Vagina (tissue), 2 donors: ENCODE data around the gene AGBL1.

ENCODE experiments used
- POLR2A ChIP-seq, 2 donors: fragments of 450-650 bp; IDR thresholded peaks; one replicate each; pipeline ENCODE4 v1.6.1; 2017; ENCODE audit warnings: antibody characterized with exemption in 2 of 2, mild to moderate bottlenecking in 2 of 2, moderate library complexity in 2 of 2
- POLR2AphosphoS5 ChIP-seq, 2 donors: sonication (generic); formaldehyde crosslinking; IDR thresholded peaks; one replicate each; pipeline ENCODE4 v1.9.0; 2017; ENCODE audit warnings: antibody characterized with exemption in 2 of 2, mild to moderate bottlenecking in 2 of 2, low read depth in 1 of 2; ENCODE audit not compliant: insufficient read depth in 1 of 2
- TF ChIP-seq, protein P1 (sequence below), 3 experiments: fragments of 450-650 bp in 2 of 3; fragments of 200-600 bp in 1 of 3; sonication (generic) in 1 of 3; IDR thresholded peaks; one replicate each; pipeline ENCODE4 v1.5.1; 2017 to 2019; ENCODE audit warnings: antibody characterized with exemption in 3 of 3, mild to moderate bottlenecking in 2 of 3, moderate library complexity in 2 of 3

DNA sequence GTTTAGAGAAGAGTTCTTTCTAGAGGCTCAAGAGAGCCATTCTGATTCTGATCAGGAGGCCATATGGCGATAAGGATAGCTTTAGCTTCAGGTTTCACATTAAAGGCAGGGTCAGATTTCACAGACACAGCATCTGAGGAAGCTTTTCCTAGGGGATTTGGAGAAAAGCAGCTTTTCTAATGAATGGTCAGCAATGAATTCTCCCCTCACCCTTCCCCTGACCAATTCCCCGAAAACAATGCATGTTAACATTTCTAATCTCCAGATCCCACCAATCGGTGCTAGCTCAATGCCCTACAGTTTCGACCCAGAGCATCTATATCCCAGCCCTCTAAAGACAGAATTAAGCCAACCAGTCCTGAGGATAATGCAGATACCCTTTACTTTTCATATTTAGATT, 9.8 kb downstream of the AGBL1 start:
- TF ChIP-seq, protein P1, sequence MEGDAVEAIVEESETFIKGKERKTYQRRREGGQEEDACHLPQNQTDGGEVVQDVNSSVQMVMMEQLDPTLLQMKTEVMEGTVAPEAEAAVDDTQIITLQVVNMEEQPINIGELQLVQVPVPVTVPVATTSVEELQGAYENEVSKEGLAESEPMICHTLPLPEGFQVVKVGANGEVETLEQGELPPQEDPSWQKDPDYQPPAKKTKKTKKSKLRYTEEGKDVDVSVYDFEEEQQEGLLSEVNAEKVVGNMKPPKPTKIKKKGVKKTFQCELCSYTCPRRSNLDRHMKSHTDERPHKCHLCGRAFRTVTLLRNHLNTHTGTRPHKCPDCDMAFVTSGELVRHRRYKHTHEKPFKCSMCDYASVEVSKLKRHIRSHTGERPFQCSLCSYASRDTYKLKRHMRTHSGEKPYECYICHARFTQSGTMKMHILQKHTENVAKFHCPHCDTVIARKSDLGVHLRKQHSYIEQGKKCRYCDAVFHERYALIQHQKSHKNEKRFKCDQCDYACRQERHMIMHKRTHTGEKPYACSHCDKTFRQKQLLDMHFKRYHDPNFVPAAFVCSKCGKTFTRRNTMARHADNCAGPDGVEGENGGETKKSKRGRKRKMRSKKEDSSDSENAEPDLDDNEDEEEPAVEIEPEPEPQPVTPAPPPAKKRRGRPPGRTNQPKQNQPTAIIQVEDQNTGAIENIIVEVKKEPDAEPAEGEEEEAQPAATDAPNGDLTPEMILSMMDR (IDR thresholded peaks at IDR 0.05): no peak
- TF ChIP-seq POLR2A (IDR thresholded peaks at IDR 0.05) (no peak), POLR2AphosphoS5 (IDR thresholded peaks at IDR 0.05; ENCODE audit: insufficient read depth in 1 of 2, low read depth in 1 of 2) (no peak)
